HL-60 (cell line): ENCODE measurements around the gene SERPINB1.

Experiments used
- DNase-seq, 2 experiments: peaks; one replicate each; pipeline ENCODE4 v3.0.0-alpha.2; 2010 to 2020; ENCODE audit warnings: low read depth in 1 of 2, low spot score in 1 of 2
- H3K27ac ChIP-seq: fragments of 250-450 bp; sonication (Bioruptor Pico); replicated peaks from 2 replicates; pipeline ENCODE4 v1.5.1; 2020; ENCODE audit warnings: mild to moderate bottlenecking, moderate library complexity
- H3K27me3 ChIP-seq: fragments of 250-450 bp; sonication (Bioruptor Pico); 2 replicates; pipeline ENCODE4 v1.5.1; 2021; ENCODE audit warnings: mild to moderate bottlenecking, moderate library complexity; ENCODE audit not compliant: insufficient read depth, poor library complexity, severe bottlenecking
- H3K4me3 ChIP-seq: replicated peaks from 2 replicates; pipeline ENCODE4 v1.5.1; 2011; ENCODE audit warnings: mild to moderate bottlenecking, control low read depth, low read length; ENCODE audit not compliant: insufficient read depth
- GABPA ChIP-seq: IDR thresholded peaks from 2 replicates; pipeline ENCODE4 v1.6.1; 2012; ENCODE audit warnings: low read depth
- POLR2AphosphoS5 ChIP-seq: IDR thresholded peaks from 2 replicates; pipeline ENCODE4 v1.6.1; 2012; ENCODE audit warnings: low read depth
- SPI1 ChIP-seq: IDR thresholded peaks from 2 replicates; pipeline ENCODE4 v1.6.1; 2012; ENCODE audit warnings: low read depth, mild to moderate bottlenecking, borderline replicate concordance
- TF ChIP-seq, protein P1 (sequence below): IDR thresholded peaks from one replicate; pipeline ENCODE4 v1.5.1; 2011; ENCODE audit warnings: low read length, control low read depth, inconsistent platforms; ENCODE audit not compliant: insufficient read depth
- TF ChIP-seq, protein P2 (sequence below): IDR thresholded peaks from 2 replicates; pipeline ENCODE4 v1.6.1; 2012; ENCODE audit warnings: low read depth; ENCODE audit not compliant: insufficient replicate concordance

The SERPINB1 gene

DNA sequence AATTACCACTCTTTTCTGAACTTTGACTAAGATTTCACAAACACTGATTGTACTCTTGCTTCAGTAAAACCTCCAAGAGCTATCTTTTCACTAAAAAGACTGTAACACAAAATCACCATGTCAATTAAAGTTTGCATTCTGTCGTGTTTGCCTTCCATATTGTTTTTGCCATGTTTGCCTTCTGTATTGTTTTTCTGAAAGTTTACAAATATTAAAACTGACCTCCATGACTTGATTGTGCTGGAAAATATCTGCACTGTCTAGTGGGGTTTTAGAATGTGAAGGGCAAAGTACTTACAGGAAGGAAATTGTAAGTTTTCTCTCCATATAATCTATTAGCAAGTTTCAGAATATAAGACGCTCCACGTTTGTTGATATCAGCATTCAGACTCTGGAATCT, 3.4 kb downstream of the SERPINB1 start:
- Histone ChIP-seq H3K27ac (0 out of 2 replicates have a peak overlapping the region, but pooled peaks have one; percentile 3), H3K27me3 (no peaks in the 10 kb centered on the region), H3K4me3 (no peak overlapping the region)
- DNase-seq, result no peak
- no peak for TF ChIP-seq SPI1
- TF ChIP-seq GABPA, result no peak
- TF ChIP-seq, protein P1, sequence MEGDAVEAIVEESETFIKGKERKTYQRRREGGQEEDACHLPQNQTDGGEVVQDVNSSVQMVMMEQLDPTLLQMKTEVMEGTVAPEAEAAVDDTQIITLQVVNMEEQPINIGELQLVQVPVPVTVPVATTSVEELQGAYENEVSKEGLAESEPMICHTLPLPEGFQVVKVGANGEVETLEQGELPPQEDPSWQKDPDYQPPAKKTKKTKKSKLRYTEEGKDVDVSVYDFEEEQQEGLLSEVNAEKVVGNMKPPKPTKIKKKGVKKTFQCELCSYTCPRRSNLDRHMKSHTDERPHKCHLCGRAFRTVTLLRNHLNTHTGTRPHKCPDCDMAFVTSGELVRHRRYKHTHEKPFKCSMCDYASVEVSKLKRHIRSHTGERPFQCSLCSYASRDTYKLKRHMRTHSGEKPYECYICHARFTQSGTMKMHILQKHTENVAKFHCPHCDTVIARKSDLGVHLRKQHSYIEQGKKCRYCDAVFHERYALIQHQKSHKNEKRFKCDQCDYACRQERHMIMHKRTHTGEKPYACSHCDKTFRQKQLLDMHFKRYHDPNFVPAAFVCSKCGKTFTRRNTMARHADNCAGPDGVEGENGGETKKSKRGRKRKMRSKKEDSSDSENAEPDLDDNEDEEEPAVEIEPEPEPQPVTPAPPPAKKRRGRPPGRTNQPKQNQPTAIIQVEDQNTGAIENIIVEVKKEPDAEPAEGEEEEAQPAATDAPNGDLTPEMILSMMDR, result no peak
- no peak for TF ChIP-seq POLR2AphosphoS5
- TF ChIP-seq, protein P2, sequence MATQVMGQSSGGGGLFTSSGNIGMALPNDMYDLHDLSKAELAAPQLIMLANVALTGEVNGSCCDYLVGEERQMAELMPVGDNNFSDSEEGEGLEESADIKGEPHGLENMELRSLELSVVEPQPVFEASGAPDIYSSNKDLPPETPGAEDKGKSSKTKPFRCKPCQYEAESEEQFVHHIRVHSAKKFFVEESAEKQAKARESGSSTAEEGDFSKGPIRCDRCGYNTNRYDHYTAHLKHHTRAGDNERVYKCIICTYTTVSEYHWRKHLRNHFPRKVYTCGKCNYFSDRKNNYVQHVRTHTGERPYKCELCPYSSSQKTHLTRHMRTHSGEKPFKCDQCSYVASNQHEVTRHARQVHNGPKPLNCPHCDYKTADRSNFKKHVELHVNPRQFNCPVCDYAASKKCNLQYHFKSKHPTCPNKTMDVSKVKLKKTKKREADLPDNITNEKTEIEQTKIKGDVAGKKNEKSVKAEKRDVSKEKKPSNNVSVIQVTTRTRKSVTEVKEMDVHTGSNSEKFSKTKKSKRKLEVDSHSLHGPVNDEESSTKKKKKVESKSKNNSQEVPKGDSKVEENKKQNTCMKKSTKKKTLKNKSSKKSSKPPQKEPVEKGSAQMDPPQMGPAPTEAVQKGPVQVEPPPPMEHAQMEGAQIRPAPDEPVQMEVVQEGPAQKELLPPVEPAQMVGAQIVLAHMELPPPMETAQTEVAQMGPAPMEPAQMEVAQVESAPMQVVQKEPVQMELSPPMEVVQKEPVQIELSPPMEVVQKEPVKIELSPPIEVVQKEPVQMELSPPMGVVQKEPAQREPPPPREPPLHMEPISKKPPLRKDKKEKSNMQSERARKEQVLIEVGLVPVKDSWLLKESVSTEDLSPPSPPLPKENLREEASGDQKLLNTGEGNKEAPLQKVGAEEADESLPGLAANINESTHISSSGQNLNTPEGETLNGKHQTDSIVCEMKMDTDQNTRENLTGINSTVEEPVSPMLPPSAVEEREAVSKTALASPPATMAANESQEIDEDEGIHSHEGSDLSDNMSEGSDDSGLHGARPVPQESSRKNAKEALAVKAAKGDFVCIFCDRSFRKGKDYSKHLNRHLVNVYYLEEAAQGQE, result no peak

DNA sequence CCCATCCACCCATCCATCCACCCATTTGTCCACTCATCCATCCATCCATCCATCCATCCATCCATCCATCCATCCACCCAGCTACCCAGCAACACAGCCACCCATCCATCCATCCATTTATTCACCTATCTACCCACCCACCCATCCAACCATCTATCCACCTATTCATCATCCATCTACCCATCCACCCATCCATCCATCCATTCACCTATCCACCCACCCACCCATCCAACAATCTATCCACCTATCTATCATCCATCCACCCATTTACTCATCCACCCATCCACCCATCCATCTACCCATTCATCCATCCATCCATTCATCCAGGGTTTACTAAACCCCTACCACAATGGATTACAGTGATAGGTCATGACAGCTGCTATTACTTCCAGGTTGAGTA, 7.4 kb downstream of the SERPINB1 start:
- H3K4me3 ChIP-seq, result no peak overlapping the region
- no peak overlapping the region for H3K27ac ChIP-seq
- TF ChIP-seq, protein P2, result no peak
- no peak for TF ChIP-seq GABPA
- TF ChIP-seq, protein P1, result no peak
- no peak for TF ChIP-seq POLR2AphosphoS5
- no peak for TF ChIP-seq SPI1
- no peak for DNase-seq
- H3K27me3 ChIP-seq, result no peaks in the 10 kb centered on the region

DNA sequence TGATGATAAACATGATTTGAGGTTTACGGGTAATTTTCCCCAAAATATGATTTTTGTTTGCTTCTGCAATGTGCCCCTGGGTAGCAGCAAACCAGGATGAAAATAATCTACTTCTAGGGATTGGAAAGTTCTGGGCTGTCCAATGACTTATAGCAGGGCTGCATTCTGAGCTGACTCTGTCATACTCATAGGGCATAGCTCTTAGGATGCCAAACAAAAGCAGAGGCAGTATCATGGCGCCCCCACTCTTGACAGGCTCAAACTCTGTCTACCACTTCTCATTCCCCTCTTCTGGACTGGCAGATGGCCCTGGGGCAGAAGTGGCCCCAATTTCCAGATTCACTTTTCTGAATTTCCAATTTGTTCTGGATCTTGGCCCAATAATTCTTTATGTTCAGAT, 10.3 kb downstream of the SERPINB1 start:
- Histone ChIP-seq H3K27me3 (no peaks in the 10 kb centered on the region), H3K4me3 (no peak overlapping the region), H3K27ac (no peak overlapping the region; the same call in 1 of the 2 replicates)
- DNase-seq, result no peak
- TF ChIP-seq SPI1 (no peak), POLR2AphosphoS5 (0 out of 2 replicates have a peak, but pooled peaks have one; percentile 24), GABPA (no peak)
- TF ChIP-seq, protein P2, result no peak
- TF ChIP-seq, protein P1, result no peak
